ENCODE data around the gene AMBP.

Gene AMBP

GRCh38 chr9:114029311-114030170 is 48.6 kb downstream of the AMBP start:
- DNase-seq = no peak

GRCh38 chr9:114028646-114029045 is 49.5 kb downstream of the AMBP start:
- no peak for DNase-seq

GRCh38 chr9:114027863-114028465 is 50.1 kb downstream of the AMBP start:
- no peak for DNase-seq

GRCh38 chr9:114027159-114027862 is 50.8 kb downstream of the AMBP start:
- DNase-seq = no peak

GRCh38 chr9:114026335-114026734 is 51.8 kb downstream of the AMBP start:
- no peak for DNase-seq

GRCh38 chr9:114025760-114026159 is 52.3 kb downstream of the AMBP start:
- no peak for DNase-seq

- no peak for DNase-seq
These were observed 52.8 kb downstream of the AMBP start for GRCh38 chr9:114025196-114025753.

- no peak for DNase-seq
These were observed 54.1 kb downstream of the AMBP start for GRCh38 chr9:114023961-114024360.

- no peak for DNase-seq
These were observed 56.5 kb downstream of the AMBP start for GRCh38 chr9:114021578-114021977.

- DNase-seq = no peak
These were observed 60.1 kb downstream of the AMBP start for GRCh38 chr9:114017741-114018715.

GRCh38 chr9:114016629-114017423 is 61.3 kb downstream of the AMBP start:
- DNase-seq = no peak

- no peak for DNase-seq
These were observed 62.0 kb downstream of the AMBP start for GRCh38 chr9:114016101-114016500.

- no peak for DNase-seq
These were observed 62.5 kb downstream of the AMBP start for GRCh38 chr9:114015607-114016006.

GRCh38 chr9:114014044-114014443 is 64.1 kb downstream of the AMBP start:
- DNase-seq = no peak

- no peak for DNase-seq
These were observed 66.0 kb downstream of the AMBP start for GRCh38 chr9:114012126-114012525.

- DNase-seq = no peak
These were observed 66.8 kb downstream of the AMBP start for GRCh38 chr9:114011313-114011712.
